MCF 10A (cell line): Measurements from ENCODE around the gene RALGPS1. TPM values are rescaled to one million over a fixed set of nuclear protein-coding genes. Genes with fewer than 3 reads are reported as not detected.

Source experiments
- BruUV-seq: library from RNA; stranded (reverse); fragments of 400-500 nt; replicated peaks from 2 replicates; lab custom pipeline; 2021; lab: Mats Ljungman, UMichigan
- CTCF ChIA-PET: fragments of 300-600 bp; sonication (Branson Sonifier 250); formaldehyde crosslinking; extraction: SDS; loops from one replicate; lab custom pipeline; 2021; ENCODE audit warnings: antibody characterized with exemption, inconsistent platforms; lab: Yijun Ruan, JAX
- POLR2A ChIA-PET: fragments of 300-600, 350-650 bp; sonication (Branson Sonifier 250); formaldehyde crosslinking; extraction: SDS; loops from one replicate; lab custom pipeline; 2020; ENCODE audit warnings: antibody characterized with exemption, inconsistent platforms; lab: Yijun Ruan, JAX
- DNase-seq: peaks from one replicate; pipeline ENCODE4 v3.0.0-alpha.2; 2018; ENCODE audit not compliant: unreplicated experiment
- H3K27ac Mint-ChIP-seq: one replicate; pipeline ENCODE4 v1.8.0; 2022; ENCODE audit warnings: mild to moderate bottlenecking, low read depth, mixed read lengths; ENCODE audit not compliant: unreplicated experiment
- H3K27me3 Mint-ChIP-seq: one replicate; pipeline ENCODE4 v1.8.0; 2022; ENCODE audit warnings: mixed read lengths; ENCODE audit not compliant: insufficient read depth, unreplicated experiment
- H3K36me3 Mint-ChIP-seq: one replicate; pipeline ENCODE4 v1.8.0; 2022; ENCODE audit warnings: mild to moderate bottlenecking, moderate library complexity, mixed read lengths; ENCODE audit not compliant: insufficient read depth, unreplicated experiment
- H3K4me1 Mint-ChIP-seq: one replicate; pipeline ENCODE4 v1.8.0; 2022; ENCODE audit warnings: mixed read lengths; ENCODE audit not compliant: insufficient read depth, unreplicated experiment
- H3K4me3 Mint-ChIP-seq: one replicate; pipeline ENCODE4 v1.8.0; 2022; ENCODE audit warnings: mild to moderate bottlenecking, moderate library complexity, mixed read lengths; ENCODE audit not compliant: unreplicated experiment
- H3K9me3 Mint-ChIP-seq: one replicate; pipeline ENCODE4 v1.8.0; 2022; ENCODE audit warnings: mixed read lengths; ENCODE audit not compliant: unreplicated experiment
- intact Hi-C: fragments of 100-400 bp; cut with micrococcal nuclease; formaldehyde crosslinking; loops from 2 replicates; pipeline ENCODE4 v1.14.1; 2022
- total RNA-seq: library from RNA; stranded (reverse); gene quantifications from 2 replicates; pipeline ENCODE4 v1.2.3, GENCODE V29; 2022
- TF ChIP-seq, protein P1 (sequence below): fragments of 200-600 bp; IDR thresholded peaks from one replicate; pipeline ENCODE4 v1.8.0; 2022; ENCODE audit warnings: antibody characterized with exemption, mild to moderate bottlenecking; ENCODE audit not compliant: unreplicated experiment

The RALGPS1 gene
- total RNA-seq, 1 experiment from 2014 or later, result 2.4 TPM

DNA sequence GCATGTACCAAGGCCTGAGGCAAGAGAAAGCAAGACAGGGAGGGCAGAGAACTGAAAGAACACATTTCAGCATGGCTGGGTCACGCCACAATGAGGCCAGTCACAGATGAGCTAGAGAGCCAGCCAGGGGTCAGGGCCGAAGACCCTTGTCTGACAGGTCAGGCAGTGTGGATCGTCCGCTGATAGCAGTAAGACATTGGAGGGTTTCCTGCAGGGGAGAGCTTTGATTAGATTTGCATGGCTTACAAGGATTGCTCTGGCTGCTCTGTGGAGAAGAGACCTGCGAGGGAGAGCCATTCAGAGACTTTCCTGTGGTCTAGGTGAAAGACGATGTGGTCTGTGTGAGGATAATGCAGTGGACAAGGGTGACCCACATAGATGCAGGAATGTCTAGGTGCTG lies 93.1 kb downstream of the RALGPS1 start:
- Mint-ChIP-seq H3K4me1 (no peaks in the 10 kb centered on the region), H3K9me3 (peaks cover 7% of the 10 kb centered on the region), H3K36me3 (no peaks in the 10 kb centered on the region), H3K27me3 (peaks cover 14% of the 10 kb centered on the region), H3K27ac (no peak overlapping the region), H3K4me3 (no peak overlapping the region)
- BruUV-seq, result no TSS peak
- ChIA-PET POLR2A (no interaction called here), CTCF (interaction anchor here (0.5 to 1.1 kb wide), 2 partner anchors 16 to 96 kb away, joined by 3 to 4 read pairs; no protein-coding TSS in a partner anchor)
- TF ChIP-seq, protein P1, sequence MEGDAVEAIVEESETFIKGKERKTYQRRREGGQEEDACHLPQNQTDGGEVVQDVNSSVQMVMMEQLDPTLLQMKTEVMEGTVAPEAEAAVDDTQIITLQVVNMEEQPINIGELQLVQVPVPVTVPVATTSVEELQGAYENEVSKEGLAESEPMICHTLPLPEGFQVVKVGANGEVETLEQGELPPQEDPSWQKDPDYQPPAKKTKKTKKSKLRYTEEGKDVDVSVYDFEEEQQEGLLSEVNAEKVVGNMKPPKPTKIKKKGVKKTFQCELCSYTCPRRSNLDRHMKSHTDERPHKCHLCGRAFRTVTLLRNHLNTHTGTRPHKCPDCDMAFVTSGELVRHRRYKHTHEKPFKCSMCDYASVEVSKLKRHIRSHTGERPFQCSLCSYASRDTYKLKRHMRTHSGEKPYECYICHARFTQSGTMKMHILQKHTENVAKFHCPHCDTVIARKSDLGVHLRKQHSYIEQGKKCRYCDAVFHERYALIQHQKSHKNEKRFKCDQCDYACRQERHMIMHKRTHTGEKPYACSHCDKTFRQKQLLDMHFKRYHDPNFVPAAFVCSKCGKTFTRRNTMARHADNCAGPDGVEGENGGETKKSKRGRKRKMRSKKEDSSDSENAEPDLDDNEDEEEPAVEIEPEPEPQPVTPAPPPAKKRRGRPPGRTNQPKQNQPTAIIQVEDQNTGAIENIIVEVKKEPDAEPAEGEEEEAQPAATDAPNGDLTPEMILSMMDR, result no peak
- intact Hi-C loops, result no loop called here
- DNase-seq, result no peak

DNA sequence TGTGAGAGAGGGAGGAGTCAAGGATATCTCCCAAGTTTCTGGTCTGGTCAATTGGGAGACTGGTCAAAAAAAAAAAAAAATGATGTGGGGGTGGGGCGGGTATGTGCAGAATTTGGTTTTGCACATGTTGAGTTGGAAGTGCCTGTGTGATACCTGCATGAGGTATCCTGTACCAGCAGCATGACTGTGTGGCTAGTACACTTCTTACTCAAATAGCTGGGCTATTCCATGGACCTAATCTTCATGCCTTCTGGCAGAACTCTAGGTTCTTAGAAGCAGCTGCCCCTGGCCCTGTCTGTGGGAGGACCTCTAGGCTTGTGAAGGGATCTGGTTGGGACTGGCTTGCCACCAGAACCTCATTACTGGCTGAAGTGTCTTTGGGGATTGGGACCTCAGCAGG lies 93.5 kb downstream of the RALGPS1 start:
- no peak for DNase-seq
- no peaks in the 10 kb centered on the region for H3K4me1 Mint-ChIP-seq
- no TSS peak for BruUV-seq
- no peak overlapping the region for H3K27ac Mint-ChIP-seq
- intact Hi-C loops, result no loop called here
- H3K27me3 Mint-ChIP-seq, result peaks cover 14% of the 10 kb centered on the region
- ChIA-PET CTCF (interaction anchor here (0.5 kb wide), 1 partner anchor 95 kb away, joined by 3 read pairs; no protein-coding TSS in a partner anchor), POLR2A (no interaction called here)
- no peaks in the 10 kb centered on the region for H3K36me3 Mint-ChIP-seq
- TF ChIP-seq, protein P1, result no peak
- peaks cover 7% of the 10 kb centered on the region for H3K9me3 Mint-ChIP-seq
- no peak overlapping the region for H3K4me3 Mint-ChIP-seq

DNA sequence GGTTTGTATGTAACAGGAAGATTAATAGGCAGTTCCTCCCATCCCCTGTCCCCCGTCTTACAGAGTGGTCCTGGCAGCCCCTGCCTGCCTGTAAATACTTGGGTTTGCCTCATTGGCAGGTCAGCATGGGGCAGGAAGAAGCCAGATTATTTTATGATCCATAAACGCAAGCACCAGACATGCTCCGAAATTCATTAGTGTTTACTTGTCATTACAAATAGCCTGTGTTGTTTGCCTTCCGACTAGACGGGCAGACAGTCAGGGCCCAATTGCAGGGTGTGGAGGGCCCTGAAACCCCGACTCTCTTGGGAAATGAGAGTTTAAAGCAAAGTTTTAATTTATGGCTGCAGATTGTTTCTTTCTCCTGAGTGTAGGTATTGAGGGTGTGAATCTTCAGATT lies 97.2 kb downstream of the RALGPS1 start:
- H3K36me3 Mint-ChIP-seq, result no peaks in the 10 kb centered on the region
- POLR2A ChIA-PET, result interaction anchor here (1.0 kb wide), 1 partner anchor 12 kb away, joined by 4 read pairs; no protein-coding TSS in a partner anchor
- CTCF ChIA-PET, result no interaction called here
- H3K27me3 Mint-ChIP-seq, result peaks cover 20% of the 10 kb centered on the region
- no peak overlapping the region for H3K27ac Mint-ChIP-seq
- DNase-seq, result no peak
- no peaks in the 10 kb centered on the region for H3K9me3 Mint-ChIP-seq
- H3K4me3 Mint-ChIP-seq, result no peak overlapping the region
- TF ChIP-seq, protein P1, result no peak
- H3K4me1 Mint-ChIP-seq, result peaks cover 5% of the 10 kb centered on the region
- intact Hi-C loops, result no loop called here
- no TSS peak for BruUV-seq

DNA sequence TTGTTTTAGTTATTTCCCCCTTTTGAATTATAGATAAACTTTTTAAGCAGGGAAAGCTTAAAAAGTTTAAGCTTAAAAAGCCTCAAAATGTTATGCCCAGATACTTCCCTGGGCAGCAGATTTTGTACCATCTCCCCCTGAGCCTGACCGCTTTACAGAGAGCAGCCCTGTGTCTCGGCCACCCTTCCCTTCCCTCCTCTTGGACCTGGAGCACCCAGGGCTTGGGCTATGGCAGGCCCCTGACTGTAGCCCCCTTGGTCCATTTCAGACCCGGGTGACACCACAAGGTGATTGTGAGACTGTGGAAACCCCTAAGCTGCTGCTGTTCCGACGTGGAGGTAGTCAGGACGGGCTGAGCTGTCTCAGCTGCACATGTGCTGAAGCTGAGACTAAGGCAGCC lies 97.7 kb downstream of the RALGPS1 start:
- TF ChIP-seq, protein P1, result no peak
- Mint-ChIP-seq H3K4me1 (peaks cover 5% of the 10 kb centered on the region), H3K27ac (no peak overlapping the region), H3K9me3 (no peaks in the 10 kb centered on the region), H3K27me3 (peaks cover 15% of the 10 kb centered on the region), H3K4me3 (no peak overlapping the region), H3K36me3 (no peaks in the 10 kb centered on the region)
- no TSS peak for BruUV-seq
- no peak for DNase-seq
- intact Hi-C loops, result no loop called here
- CTCF ChIA-PET, result interaction anchor here (1.2 kb wide), 1 partner anchor 12 kb away, joined by 3 read pairs; no protein-coding TSS in a partner anchor
- POLR2A ChIA-PET, result interaction anchor here (1.0 kb wide), 1 partner anchor 11 kb away, joined by 4 read pairs; no protein-coding TSS in a partner anchor
